Endothelial cell of umbilical vein (primary cell): ENCODE results near the gene CTSZ. TPM values are rescaled to one million over a fixed set of nuclear protein-coding genes. Genes with fewer than 3 reads are reported as not detected.

Experiments
- BruUV-seq: library from RNA; stranded (reverse); fragments of 400-500 nt; replicated peaks from 2 replicates; lab custom pipeline; 2021; lab: Mats Ljungman, UMichigan
- CTCF ChIA-PET: fragments of 300-600, 350-600 bp; sonication (Branson Sonifier 250); formaldehyde crosslinking; loops from one replicate; lab custom pipeline; 2021; ENCODE audit warnings: antibody characterized with exemption, inconsistent platforms; lab: Charles Lee
- POLR2A ChIA-PET: fragments of 300-600, 350-600 bp; sonication (Branson Sonifier 250); formaldehyde crosslinking; loops from one replicate; lab custom pipeline; 2021; ENCODE audit warnings: antibody characterized with exemption, inconsistent platforms; lab: Charles Lee
- DNase-seq: peaks from one replicate; pipeline ENCODE4 v3.0.0-alpha.2; 2011; ENCODE audit warnings: low read depth, low spot score
- FAIRE-seq: peaks from 2 replicates; lab custom pipeline; 2011; peaks lifted over from hg19 to GRCh38; lab: Jason Lieb, UNC
- H2AFZ ChIP-seq: 2 replicates; pipeline ENCODE4 v1.6.0; 2012; ENCODE audit warnings: low read depth, low read length, control low read depth, inconsistent platforms
- H3K27ac ChIP-seq: 2 replicates; pipeline ENCODE4 v1.5.1; 2011; ENCODE audit warnings: low read depth, mild to moderate bottlenecking, control low read depth, low read length, moderate library complexity; ENCODE audit not compliant: insufficient read depth
- H3K27me3 ChIP-seq, 2 experiments: 2 replicates each; pipeline versions ENCODE4 v1.6.0 to v1.6.1; 2011; ENCODE audit warnings: low read length in 2 of 2, mixed read lengths in 1 of 2; ENCODE audit not compliant: control insufficient read depth in 2 of 2, insufficient read depth in 2 of 2
- H3K36me3 ChIP-seq, 2 experiments: 2 replicates in 1 of 2; 3 replicates in 1 of 2; pipeline ENCODE4 v1.5.1; 2011; ENCODE audit warnings: low read length in 2 of 2, mild to moderate bottlenecking in 1 of 2, moderate library complexity in 1 of 2; ENCODE audit not compliant: control insufficient read depth in 2 of 2, insufficient read depth in 2 of 2; ENCODE audit errors: extremely low read depth in 1 of 2
- H3K4me1 ChIP-seq: 3 replicates; pipeline ENCODE4 v1.5.1; 2011; ENCODE audit warnings: mild to moderate bottlenecking, low read length; ENCODE audit not compliant: control insufficient read depth, insufficient read depth; ENCODE audit errors: extremely low read depth
- H3K4me2 ChIP-seq: 2 replicates; pipeline ENCODE4 v1.6.1; 2011; ENCODE audit warnings: low read length, control low read depth, mixed read lengths; ENCODE audit not compliant: insufficient read depth
- H3K4me3 ChIP-seq, 3 experiments: fragments of 200-600 bp in 1 of 3; sonication (generic), shearing (Covaris generic) in 1 of 3; replicated peaks in 1 of 3; 2 replicates each; pipeline ENCODE4 v1.5.1; 2011 to 2016; ENCODE audit warnings: control low read depth in 3 of 3, low read length in 3 of 3, mild to moderate bottlenecking in 2 of 3, inconsistent platforms in 1 of 3, low read depth in 1 of 3, moderate library complexity in 1 of 3; ENCODE audit not compliant: insufficient read depth in 1 of 3
- H3K79me2 ChIP-seq: 2 replicates; pipeline ENCODE4 v1.6.0; 2012; ENCODE audit warnings: low read length, inconsistent platforms; ENCODE audit not compliant: control insufficient read depth, insufficient read depth
- H3K9ac ChIP-seq: replicated peaks from 2 replicates; pipeline ENCODE3; 2011; ENCODE audit warnings: low read length, control low read depth; ENCODE audit not compliant: insufficient read depth; ENCODE audit errors: extremely low read depth
- H3K9me1 ChIP-seq: replicated peaks from 3 replicates; pipeline ENCODE4 v1.6.0; 2011; ENCODE audit warnings: mild to moderate bottlenecking, low read length; ENCODE audit not compliant: control insufficient read depth, insufficient read depth; ENCODE audit errors: extremely low read depth
- H3K9me3 ChIP-seq: replicated peaks from 2 replicates; pipeline ENCODE4 v1.5.1; 2012; ENCODE audit warnings: low read length, inconsistent platforms; ENCODE audit not compliant: control insufficient read depth, insufficient read depth
- H4K20me1 ChIP-seq: replicated peaks from 2 replicates; pipeline ENCODE3; 2011; ENCODE audit warnings: mild to moderate bottlenecking, low read length; ENCODE audit not compliant: control insufficient read depth, insufficient read depth; ENCODE audit errors: extremely low read depth
- CTCF ChIP-seq, 2 donors: IDR thresholded peaks; 1 replicate in 1 of 2; 2 replicates in 1 of 2; pipeline ENCODE4 v1.5.1; 2011; ENCODE audit warnings: low read length in 2 of 2, mild to moderate bottlenecking in 2 of 2, moderate library complexity in 2 of 2, control low read depth in 1 of 2, inconsistent platforms in 1 of 2, low read depth in 1 of 2; ENCODE audit not compliant: insufficient read depth in 1 of 2; ENCODE audit errors: extremely low read depth in 1 of 2
- EZH2 ChIP-seq: IDR thresholded peaks from 2 replicates; pipeline ENCODE4 v1.6.1; 2012; ENCODE audit warnings: borderline replicate concordance, low read depth, mild to moderate bottlenecking, moderate library complexity, low read length, inconsistent platforms; ENCODE audit not compliant: severe bottlenecking
- FOS ChIP-seq: IDR thresholded peaks from 2 replicates; pipeline ENCODE4 v1.6.1; 2011; ENCODE audit warnings: mild to moderate bottlenecking, low read length, moderate library complexity, borderline replicate concordance; ENCODE audit not compliant: insufficient read depth
- GATA2 ChIP-seq: IDR thresholded peaks from 2 replicates; pipeline ENCODE4 v1.7.0; 2011; ENCODE audit warnings: low read depth, mild to moderate bottlenecking, moderate library complexity, mixed read lengths, low read length; ENCODE audit not compliant: insufficient read length, insufficient read depth
- JUN ChIP-seq: IDR thresholded peaks from 2 replicates; pipeline ENCODE4 v1.6.1; 2011; ENCODE audit warnings: borderline replicate concordance, low read depth; ENCODE audit not compliant: insufficient read length, insufficient read depth
- MAX ChIP-seq: IDR thresholded peaks from 2 replicates; pipeline ENCODE4 v1.6.1; 2011; ENCODE audit not compliant: insufficient read depth, insufficient read length
- MYC ChIP-seq: IDR thresholded peaks from one replicate; pipeline ENCODE4 v1.6.1; 2011; ENCODE audit warnings: mild to moderate bottlenecking, low read depth, low read length
- POLR2A ChIP-seq: IDR thresholded peaks from 2 replicates; pipeline ENCODE4 v1.6.1; 2012; ENCODE audit warnings: low read depth, mild to moderate bottlenecking, control low read depth, low read length
- POLR2AphosphoS5 ChIP-seq: IDR thresholded peaks from 2 replicates; pipeline ENCODE4 v1.6.1; 2012; ENCODE audit warnings: low read depth, mild to moderate bottlenecking, control low read depth, low read length, moderate library complexity; ENCODE audit not compliant: insufficient read depth
- dilution Hi-C: fragments of 300-500 bp; cut with MboI; formaldehyde crosslinking; loops from one replicate; pipeline ENCODE4 v1.15.0; 2019; ENCODE audit warnings: low sequenced_read_pairs; ENCODE audit not compliant: extremely low pct_ligation_motif_present
- intact Hi-C: fragments of 100-400 bp; cut with micrococcal nuclease; formaldehyde crosslinking; loops from one replicate; pipeline ENCODE4 v1.10.0; 2022
- polyA plus RNA-seq, 4 experiments: library from polyadenylated mRNA; depleted of rRNA in 3 of 4; stranded (reverse) in 3 of 4; unstranded in 1 of 4; fragments of >200 nt; gene quantifications; 2 replicates each; pipeline versions ENCODE4 v1.2.1 to v1.2.3, GENCODE V29; 2011 to 2012; ENCODE audit warnings: missing spikeins in 1 of 4
- total RNA-seq: library from RNA; stranded (reverse); gene quantifications from 2 replicates; pipeline ENCODE4 v1.2.3, GENCODE V29; 2021

The CTSZ gene
- total and polyA plus RNA-seq, 2 donors (not counting 3 experiments of a cell fraction or from before 2014, with no cell fraction given) = 304 to 387 TPM

- Histone ChIP-seq H3K4me1 (peaks cover 21% of the 10 kb centered on the region), H3K79me2 (no peaks in the 10 kb centered on the region), H3K27ac (no peak overlapping the region), H3K9me3 (no peaks in the 10 kb centered on the region), H3K27me3 (no peaks in the 10 kb centered on the region), H3K4me2 (no peak overlapping the region), H3K9ac (no peak overlapping the region), H4K20me1 (no peaks in the 10 kb centered on the region), H2AFZ (no peak overlapping the region), H3K9me1 (no peaks in the 10 kb centered on the region), H3K4me3 (no peak overlapping the region), H3K36me3 (no peaks in the 10 kb centered on the region)
- no TSS peak for BruUV-seq
- TF ChIP-seq MYC (no peak), POLR2AphosphoS5 (no peak), GATA2 (no peak), EZH2 (no peak), MAX (no peak), JUN (no peak), CTCF (IDR thresholded peaks at IDR 0.05; ENCODE audit: extremely low read depth in 1 of 2, insufficient read depth in 1 of 2, low read depth in 1 of 2, low read length in 2 of 2) (no peak), POLR2A (no peak), FOS (no peak)
- intact Hi-C loops (loop anchor here (10.0 kb wide), 2 partner anchors 361 to 929 kb away; partner anchors contain the start of genes FAM217B, PPP1R3D and STX16), dilution Hi-C loops (no loop called here)
- ChIA-PET POLR2A (no interaction called here), CTCF (interaction anchor here (3.4 kb wide), 1 partner anchor 13 kb away, joined by 14 read pairs; no protein-coding TSS in a partner anchor)
- DNase-seq (no peak), FAIRE-seq (no peak)
Observed at GRCh38 chr20:59015411-59015810, 8.4 kb upstream of the CTSZ start.
